ENCODE data around the gene NRGN.

The NRGN gene

DNA sequence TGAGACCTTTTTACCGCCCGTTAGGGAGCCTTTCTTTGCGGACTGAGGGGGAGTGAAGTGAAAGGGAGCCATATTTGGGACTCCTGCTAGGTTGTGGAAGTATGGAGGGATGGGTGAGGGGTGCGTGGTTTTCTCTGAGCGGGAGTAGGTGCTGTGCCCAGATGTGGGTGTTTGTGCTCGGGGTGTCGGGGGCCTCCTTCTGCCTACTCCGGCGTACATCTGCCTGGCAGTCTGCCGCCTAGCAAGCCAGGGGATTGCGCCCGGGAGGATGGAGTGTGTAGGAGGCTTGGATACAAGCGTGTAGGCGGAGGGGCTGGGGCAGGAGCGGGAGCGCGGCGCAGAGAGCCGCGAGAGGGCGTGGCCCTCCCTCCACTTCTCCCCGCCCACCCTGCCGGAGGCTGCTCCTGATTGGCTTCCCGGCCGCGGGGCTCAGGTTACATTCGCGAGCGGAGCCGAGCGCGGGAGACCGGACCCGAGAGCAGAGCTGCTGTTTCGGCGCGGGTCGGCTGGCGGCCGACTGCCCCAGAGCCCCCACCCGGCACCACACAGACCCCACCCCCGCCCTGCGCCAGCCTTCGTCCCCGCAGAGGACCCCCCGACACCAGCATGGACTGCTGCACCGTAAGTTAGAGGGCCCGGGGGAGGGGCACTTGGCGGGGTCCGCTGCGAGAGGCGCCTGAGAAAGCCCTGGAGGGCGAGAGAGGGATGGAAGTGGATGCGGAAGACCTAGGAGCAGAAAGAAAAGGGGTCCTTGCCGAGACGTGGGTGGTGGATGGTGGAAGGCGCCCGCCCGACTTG is at the start of gene NRGN:
Gene NRGN, plus strand, starts transcription at position 464 of the 798 bp plus-strand sequence. Its CDS starts 143 bp downstream, at position 607.
- peak; percentile 77 for DNase-seq (ENCODE audit: low read depth)

DNA sequence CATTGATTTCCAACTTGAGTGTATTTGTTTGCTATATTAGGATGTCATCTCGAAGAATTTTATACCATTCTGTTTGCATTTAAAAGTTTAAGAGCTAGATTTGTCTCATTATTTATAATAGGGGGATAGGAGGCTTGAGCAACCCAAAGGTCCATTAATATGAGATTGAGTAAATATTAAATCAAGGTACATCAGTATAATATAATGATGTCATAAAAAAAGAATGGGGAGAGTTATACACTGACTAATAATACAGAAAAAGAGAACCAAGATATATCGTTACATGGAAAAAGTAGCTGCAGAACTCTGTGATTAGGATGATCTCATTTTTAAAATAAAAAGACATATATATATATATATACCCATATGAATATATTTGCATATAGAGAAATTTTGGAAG is 46.6 kb upstream of the NRGN start:
- no peak for DNase-seq (ENCODE audit: low read depth)

GRCh38 chr11:124699547-124699946 is 40.2 kb upstream of the NRGN start:
- no peak for DNase-seq (ENCODE audit: low read depth)

- no peak for DNase-seq (ENCODE audit: low read depth)
These were observed 39.7 kb upstream of the NRGN start for GRCh38 chr11:124700028-124700427.

DNA sequence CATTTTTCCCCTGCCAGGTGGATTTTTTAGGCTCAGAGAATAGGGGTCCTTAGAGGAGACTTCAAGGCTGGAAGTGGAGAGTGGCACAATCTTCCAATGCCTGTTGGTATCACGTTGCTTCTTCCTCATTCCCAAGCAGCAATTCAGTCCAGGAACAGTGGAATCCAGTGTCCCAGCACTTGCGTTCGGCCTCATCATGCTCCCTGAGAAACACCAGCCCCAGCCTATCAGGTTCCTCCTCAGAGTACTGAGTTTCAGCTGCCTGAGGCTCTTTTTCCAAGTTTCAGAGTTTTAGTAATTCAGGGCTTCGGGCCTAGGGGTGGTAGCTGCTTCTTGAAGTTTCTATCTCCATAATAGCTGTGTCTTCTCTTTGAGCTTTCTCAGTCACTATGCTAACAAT is 31.9 kb upstream of the NRGN start:
- DNase-seq (ENCODE audit: low read depth), result no peak

DNA sequence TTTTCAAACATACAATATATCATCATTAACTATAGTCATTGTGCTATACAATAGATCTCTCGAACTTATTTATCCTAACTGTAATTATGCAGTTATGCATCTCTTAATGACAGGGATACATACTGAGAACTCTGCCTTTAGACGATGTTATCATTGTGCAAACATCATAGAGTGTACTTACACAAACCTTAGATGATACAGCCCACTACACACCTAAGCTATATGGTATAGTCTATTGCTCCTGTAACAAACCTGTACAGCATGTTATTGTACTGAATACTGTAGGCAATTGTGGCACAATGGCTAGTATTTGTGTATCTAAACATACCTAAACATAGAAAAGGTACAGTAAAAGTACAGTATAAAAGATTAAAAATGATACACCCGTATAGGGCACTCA is 27.4 kb upstream of the NRGN start:
- DNase-seq (ENCODE audit: low read depth), result no peak

DNA sequence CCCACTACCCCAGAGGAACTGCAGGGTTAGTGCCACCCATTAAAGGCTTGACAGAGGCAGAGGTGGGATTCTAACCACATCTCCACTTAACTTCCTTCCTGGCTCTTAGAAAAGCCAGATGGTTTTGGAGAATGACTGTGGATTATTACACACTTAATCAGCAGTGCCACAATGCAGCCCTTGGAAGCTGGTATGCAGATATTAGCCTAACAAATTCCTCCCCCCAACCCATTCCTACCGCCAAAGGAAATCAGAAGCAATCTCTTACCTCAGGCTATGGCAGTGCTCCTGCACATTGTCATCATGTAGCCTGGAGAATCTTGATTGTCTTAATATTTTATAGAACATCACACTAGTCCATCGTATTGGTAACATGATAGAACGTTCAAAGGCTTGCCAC is 23.2 kb upstream of the NRGN start:
- DNase-seq (ENCODE audit: low read depth), result no peak

GRCh38 chr11:124717421-124717785 is 22.3 kb upstream of the NRGN start:
- no peak for DNase-seq (ENCODE audit: low read depth)

- no peak for DNase-seq (ENCODE audit: low read depth)
These were observed 21.7 kb upstream of the NRGN start for GRCh38 chr11:124717786-124718651.

- DNase-seq (ENCODE audit: low read depth), result no peak
These were observed 20.9 kb upstream of the NRGN start for GRCh38 chr11:124718801-124719200.

- DNase-seq (ENCODE audit: low read depth), result no peak
These were observed 20.2 kb upstream of the NRGN start for GRCh38 chr11:124719534-124719933.

- DNase-seq (ENCODE audit: low read depth), result no peak
These were observed 17.6 kb upstream of the NRGN start for GRCh38 chr11:124722176-124722575.

GRCh38 chr11:124724979-124725718 is 14.6 kb upstream of the NRGN start:
- no peak for DNase-seq (ENCODE audit: low read depth)

DNA sequence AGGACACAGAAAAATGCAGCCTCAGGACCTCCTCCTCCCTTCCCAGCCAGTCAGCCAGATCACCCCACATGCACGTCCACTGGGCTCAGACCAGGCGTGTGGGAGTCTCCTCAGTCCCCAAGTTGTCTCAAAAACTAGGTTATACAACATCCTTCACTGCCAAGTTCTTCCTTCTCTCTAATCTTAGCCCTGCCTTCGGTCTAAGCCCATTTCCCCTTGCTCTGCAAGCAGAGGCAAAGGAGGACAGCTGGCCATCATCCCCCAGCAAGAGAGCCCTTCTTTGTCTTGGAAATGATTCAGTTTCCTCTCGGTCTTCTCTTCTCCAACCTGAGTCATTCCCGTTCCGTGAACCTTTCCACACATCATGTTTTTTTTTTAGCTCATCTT is 14.0 kb upstream of the NRGN start:
- DNase-seq (ENCODE audit: low read depth), result no peak

DNA sequence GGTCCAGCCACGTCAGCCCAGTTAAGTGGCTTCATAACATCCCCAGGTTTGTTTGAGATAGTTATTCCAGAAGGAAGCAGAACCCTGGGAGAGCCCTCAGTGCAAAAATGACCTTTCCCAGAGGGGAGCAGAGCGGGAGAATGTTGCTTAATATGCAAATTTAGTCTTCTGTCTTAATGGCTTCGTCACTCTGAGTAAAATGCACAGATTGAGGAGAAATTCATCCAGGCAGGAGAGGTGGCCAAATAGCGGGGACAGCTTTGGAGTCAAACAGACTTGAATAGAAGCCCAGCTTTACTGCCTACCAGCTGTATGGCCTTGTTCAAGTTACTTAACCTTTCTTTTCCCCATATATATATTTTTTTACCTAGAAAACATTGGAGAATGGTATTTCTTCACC is 12.3 kb upstream of the NRGN start:
- no peak for DNase-seq (ENCODE audit: low read depth)

DNA sequence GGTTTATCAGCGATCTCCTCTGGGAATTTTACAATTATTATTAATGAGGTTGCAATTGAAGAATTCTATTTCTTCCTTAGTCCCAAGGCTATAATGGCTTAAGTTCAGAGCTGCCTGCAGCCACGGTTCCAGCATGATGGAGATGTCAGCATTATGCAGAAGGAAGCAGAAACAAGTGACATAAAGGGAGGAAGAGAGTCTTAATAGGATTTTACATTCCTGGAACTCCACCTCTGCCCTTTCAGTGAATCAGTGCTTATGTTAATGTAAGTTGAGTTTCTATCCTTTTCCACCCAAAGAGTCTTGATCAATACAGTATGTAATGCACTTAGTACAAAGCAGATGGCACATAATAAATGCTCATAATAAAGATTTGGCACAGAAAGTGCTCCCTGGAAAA is 11.6 kb upstream of the NRGN start:
- DNase-seq (ENCODE audit: low read depth), result no peak

DNA sequence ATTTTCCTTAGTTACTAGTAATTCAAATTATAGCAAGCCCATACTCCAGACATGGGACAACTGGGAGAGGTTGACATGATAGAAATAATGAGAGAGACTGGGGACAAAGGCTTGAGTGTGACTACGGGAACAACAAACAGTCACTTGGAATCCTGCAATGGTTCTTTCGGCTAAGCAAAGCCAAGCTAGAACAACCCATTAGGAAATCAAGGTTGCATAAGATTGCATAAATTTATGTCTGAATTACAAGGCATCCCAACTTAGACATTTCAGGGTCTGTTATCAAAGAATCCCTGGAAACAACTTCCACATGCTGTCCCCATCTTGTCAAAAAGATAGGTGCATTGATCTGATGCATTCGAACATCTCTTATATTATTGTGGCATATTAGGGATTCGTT is 10.2 kb upstream of the NRGN start:
- DNase-seq (ENCODE audit: low read depth), result no peak

- DNase-seq (ENCODE audit: low read depth), result no peak
These were observed 7.5 kb upstream of the NRGN start for GRCh38 chr11:124732230-124732629.

GRCh38 chr11:124736736-124737135 is 3.0 kb upstream of the NRGN start:
- no peak for DNase-seq (ENCODE audit: low read depth)

DNA sequence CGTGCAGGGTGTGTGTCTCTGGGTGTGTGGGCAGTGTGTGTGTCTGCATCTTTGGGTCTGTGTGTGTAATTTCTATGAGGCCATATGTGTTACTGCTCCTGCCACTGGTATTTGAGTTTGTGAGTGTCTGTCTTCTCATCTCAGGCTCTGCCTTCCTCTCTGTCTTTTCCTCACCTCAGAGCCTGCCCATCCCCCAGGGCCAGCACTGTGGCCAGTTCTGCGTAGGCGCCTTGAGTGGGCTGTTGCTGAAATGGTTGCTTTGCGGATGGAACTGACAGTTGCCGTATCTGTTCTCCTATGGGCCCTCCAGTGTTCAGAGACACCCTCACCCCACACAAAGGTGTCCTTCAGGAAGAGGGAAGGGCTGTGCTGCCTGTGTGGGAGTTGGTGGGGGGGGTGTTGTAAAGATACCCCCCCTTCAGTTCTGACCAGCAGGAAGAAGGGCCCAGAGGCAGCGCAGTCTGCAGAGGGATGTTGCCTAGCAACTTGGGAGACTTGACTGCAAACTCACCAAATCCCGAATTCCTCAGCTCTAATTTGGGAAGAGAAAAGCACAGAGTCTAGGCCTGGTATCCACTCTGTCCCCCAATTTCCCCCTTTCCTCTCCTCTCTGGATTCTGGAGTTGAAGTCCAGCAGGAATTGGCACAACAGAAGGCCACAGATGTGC is 2.0 kb upstream of the NRGN start:
- DNase-seq (ENCODE audit: low read depth), result no peak

- DNase-seq (ENCODE audit: low read depth), result no peak
These were observed 846 bp upstream of the NRGN start for GRCh38 chr11:124738713-124739478.

Data from activated T-cell treated with anti-CD3 and anti-CD28 coated beads for 1 hour (primary cell).